ENCODE results near the gene ISY1. TPM values are rescaled to one million over a fixed set of nuclear protein-coding genes. Genes with fewer than 3 reads are reported as not detected.
"Not testable (repeated sequence)": the region's sequence is repeated elsewhere in the genome, so short reads cannot be mapped to it uniquely, and the experiment has no call there.

The ISY1 gene
- polyA plus RNA-seq, 1 donor (not counting 4 experiments of a cell fraction or from before 2014, with no cell fraction given) = 25.5 TPM

- Histone ChIP-seq H3K4me1 (ENCODE audit: control insufficient read depth, extremely low read depth, insufficient read depth, low read length) (peaks cover 11% of the 10 kb centered on the region), H3K27ac (ENCODE audit: control insufficient read depth, insufficient read depth, low read length) (no peak overlapping the region), H3K27me3 (ENCODE audit: control insufficient read depth, extremely low read depth, insufficient read depth, low read length) (no peaks in the 10 kb centered on the region), H3K79me2 (ENCODE audit: control insufficient read depth, insufficient read depth, low read length) (peaks cover 27% of the 10 kb centered on the region), H3K9me3 (ENCODE audit: control insufficient read depth, low read depth, low read length) (no peaks in the 10 kb centered on the region), H4K20me1 (ENCODE audit: control insufficient read depth, extremely low read depth, insufficient read depth, low read length) (peaks cover 8% of the 10 kb centered on the region), H2AFZ (ENCODE audit: control insufficient read depth, low read length) (no peak overlapping the region), H3K4me2 (ENCODE audit: control insufficient read depth, extremely low read depth, insufficient read depth, low read depth, low read length) (no peak overlapping the region), H3K9me1 (ENCODE audit: control insufficient read depth, extremely low read depth, insufficient read depth, low read length) (no peaks in the 10 kb centered on the region), H3K9ac (ENCODE audit: control insufficient read depth, extremely low read depth, insufficient read depth, low read length) (no peak overlapping the region), H3K4me3 (ENCODE audit: control insufficient read depth in 2 of 3, extremely low read depth in 1 of 3, insufficient read depth in 2 of 3, low read depth in 1 of 3, low read length in 3 of 3) (no peak overlapping the region), H3K36me3 (ENCODE audit: control insufficient read depth in 2 of 2, extremely low read depth in 1 of 2, insufficient read depth in 2 of 2, low read length in 2 of 2) (peaks cover 21 to 41% of the 10 kb centered on the region in 2 experiments)
- no peak for FAIRE-seq
- DNase-seq (ENCODE audit: low read depth, low spot score) = no peak
- no peak for TF ChIP-seq CTCF (optimal IDR thresholded peaks at IDR 0.05 in 1 of 3, IDR thresholded peaks at IDR 0.05 in 1 of 3, conservative IDR thresholded peaks at IDR 0.05 in 1 of 3; ENCODE audit: extremely low read depth in 1 of 3, insufficient read depth in 2 of 3, low read length in 3 of 3)
- TF ChIP-seq EZH2 (IDR thresholded peaks at IDR 0.05; ENCODE audit: low read length) = no peak
- dilution Hi-C loops (cut with MboI; ENCODE audit: extremely low pct_ligation_motif_present, low sequenced_read_pairs) = no loop called here
Measured at GRCh38 chr3:129166579-129167332, 5.9 kb upstream of the ISY1 start.

- H3K27me3 ChIP-seq (ENCODE audit: control insufficient read depth, extremely low read depth, insufficient read depth, low read length); H2AFZ ChIP-seq (ENCODE audit: control insufficient read depth, low read length); H3K9ac ChIP-seq (ENCODE audit: control insufficient read depth, extremely low read depth, insufficient read depth, low read length); H3K9me1 ChIP-seq (ENCODE audit: control insufficient read depth, extremely low read depth, insufficient read depth, low read length); FAIRE-seq; dilution Hi-C loops (cut with MboI; ENCODE audit: extremely low pct_ligation_motif_present, low sequenced_read_pairs); H3K27ac ChIP-seq (ENCODE audit: control insufficient read depth, insufficient read depth, low read length); H3K9me3 ChIP-seq (ENCODE audit: control insufficient read depth, low read depth, low read length); H3K4me2 ChIP-seq (ENCODE audit: control insufficient read depth, extremely low read depth, insufficient read depth, low read depth, low read length); H4K20me1 ChIP-seq (ENCODE audit: control insufficient read depth, extremely low read depth, insufficient read depth, low read length); DNase-seq (ENCODE audit: low read depth, low spot score); H3K4me3 ChIP-seq (ENCODE audit: control insufficient read depth in 2 of 3, extremely low read depth in 1 of 3, insufficient read depth in 2 of 3, low read depth in 1 of 3, low read length in 3 of 3): not testable (repeated sequence)
- H3K36me3 ChIP-seq (ENCODE audit: control insufficient read depth in 2 of 2, extremely low read depth in 1 of 2, insufficient read depth in 2 of 2, low read length in 2 of 2) = peaks cover 14 to 31% of the 10 kb centered on the region in 2 experiments
- H3K79me2 ChIP-seq (ENCODE audit: control insufficient read depth, insufficient read depth, low read length) = peaks cover 17% of the 10 kb centered on the region
- peaks cover 12% of the 10 kb centered on the region for H3K4me1 ChIP-seq (ENCODE audit: control insufficient read depth, extremely low read depth, insufficient read depth, low read length)
Measured at GRCh38 chr3:129165594-129165993, 4.7 kb upstream of the ISY1 start.

All from keratinocyte (primary cell).